Measurements from ENCODE around the gene AXL.

GRCh38 chr19:41269571-41269970 is 50.5 kb downstream of the AXL start:
- TF ChIP-seq CTCF (IDR thresholded peaks at IDR 0.05; ENCODE audit: low read depth, low read length, missing input control): no peak
- TF ChIP-seq REST (IDR thresholded peaks at IDR 0.05): no peak
- no peak for TF ChIP-seq RAD21 (IDR thresholded peaks at IDR 0.05)
- no peak for TF ChIP-seq MAX (IDR thresholded peaks at IDR 0.05)
- TF ChIP-seq RXRA (IDR thresholded peaks at IDR 0.05): no peak
- no peak for TF ChIP-seq JUND (IDR thresholded peaks at IDR 0.05)
- TF ChIP-seq SP1 (IDR thresholded peaks at IDR 0.05): no peak
- no peak for TF ChIP-seq TAF1 (conservative IDR thresholded peaks at IDR 0.05)
- TF ChIP-seq HNF4A (conservative IDR thresholded peaks at IDR 0.05): no peak
- TF ChIP-seq GABPA (IDR thresholded peaks at IDR 0.05 in 1 of 2, conservative IDR thresholded peaks at IDR 0.05 in 1 of 2): no peak
- no peak for TF ChIP-seq FOXA2 (IDR thresholded peaks at IDR 0.05)
- TF ChIP-seq YY1 (IDR thresholded peaks at IDR 0.05): no peak
- TF ChIP-seq EGR1 (IDR thresholded peaks at IDR 0.05; ENCODE audit: low read depth in 2 of 2): no peak

All from liver (tissue), 3 donors.